ENCODE data around the gene FALEC.

FALEC gene

DNA sequence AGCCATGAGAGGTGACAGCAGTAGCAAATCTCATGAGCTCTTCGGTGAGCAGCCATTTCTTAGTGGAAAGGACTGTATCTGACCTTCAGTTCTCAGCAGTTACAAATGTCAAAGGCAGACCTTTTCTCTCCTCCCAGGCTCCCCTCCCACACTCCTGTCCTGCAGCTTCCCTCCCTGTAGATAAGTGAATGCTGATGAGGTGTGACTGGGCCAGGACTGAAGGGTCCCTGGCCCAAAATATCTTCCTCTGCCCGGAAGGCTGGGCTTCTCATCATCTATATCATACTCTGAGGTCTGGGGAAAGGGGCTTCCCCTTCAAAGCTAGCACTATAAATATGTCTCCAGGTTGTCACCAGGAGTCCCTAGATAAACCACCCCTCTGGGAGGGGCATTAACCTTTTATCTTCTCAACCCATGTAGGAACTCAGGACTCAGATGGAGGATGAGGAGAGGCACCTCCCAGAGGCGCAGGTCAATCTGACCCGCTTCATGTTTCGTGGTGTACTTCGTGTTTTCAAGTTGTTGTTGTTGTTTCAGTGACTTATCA lies 30.0 kb downstream of the FALEC start:
- no peak for DNase-seq (ENCODE audit: low read depth, low spot score)

DNA sequence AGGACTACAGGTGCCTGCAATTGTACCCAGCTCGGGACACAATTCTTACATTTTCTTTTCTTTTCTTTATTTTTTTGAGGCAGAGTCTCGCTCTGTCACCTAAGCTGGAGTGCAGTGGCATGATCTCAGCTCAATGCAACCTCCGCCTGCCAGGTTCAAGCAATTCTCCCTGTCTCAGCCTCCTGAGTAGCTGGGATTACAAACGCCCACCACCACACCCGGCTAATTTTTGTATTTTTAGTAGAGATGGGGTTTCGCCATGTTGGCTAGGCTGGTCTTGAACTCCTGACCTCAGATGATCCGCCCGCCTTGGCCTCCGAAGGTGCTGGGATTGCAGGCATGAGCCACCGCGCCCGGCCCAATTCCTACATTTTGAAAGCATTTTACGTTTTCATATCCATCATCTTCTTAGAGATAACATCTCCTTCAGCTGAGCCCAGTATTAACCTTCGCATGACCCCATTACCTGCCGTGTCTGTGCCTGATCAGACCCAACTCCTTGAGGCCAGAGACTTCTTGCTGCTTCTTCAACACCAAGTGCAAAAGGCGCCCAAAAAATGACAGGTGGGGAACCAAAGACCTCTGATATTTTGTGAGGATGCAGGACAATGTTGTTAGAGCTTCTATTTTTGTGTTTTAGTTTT lies 30.9 kb downstream of the FALEC start:
- no peak for DNase-seq (ENCODE audit: low read depth, low spot score)

DNA sequence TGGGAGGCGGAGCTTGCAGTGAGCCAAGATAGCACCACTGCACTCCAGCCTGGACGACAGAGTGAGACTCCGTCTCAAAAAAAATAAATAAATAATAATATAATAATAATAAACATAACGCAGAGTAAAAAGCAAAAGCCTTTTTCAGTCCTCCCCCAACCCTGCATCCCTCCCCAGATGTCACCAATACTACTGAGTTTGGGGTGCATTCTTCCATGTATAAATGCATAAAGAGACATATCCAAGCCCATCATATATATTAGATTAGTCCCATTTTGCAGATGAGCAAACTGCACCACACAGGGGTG lies 32.7 kb downstream of the FALEC start:
- no peak for DNase-seq (ENCODE audit: low read depth, low spot score)

DNA sequence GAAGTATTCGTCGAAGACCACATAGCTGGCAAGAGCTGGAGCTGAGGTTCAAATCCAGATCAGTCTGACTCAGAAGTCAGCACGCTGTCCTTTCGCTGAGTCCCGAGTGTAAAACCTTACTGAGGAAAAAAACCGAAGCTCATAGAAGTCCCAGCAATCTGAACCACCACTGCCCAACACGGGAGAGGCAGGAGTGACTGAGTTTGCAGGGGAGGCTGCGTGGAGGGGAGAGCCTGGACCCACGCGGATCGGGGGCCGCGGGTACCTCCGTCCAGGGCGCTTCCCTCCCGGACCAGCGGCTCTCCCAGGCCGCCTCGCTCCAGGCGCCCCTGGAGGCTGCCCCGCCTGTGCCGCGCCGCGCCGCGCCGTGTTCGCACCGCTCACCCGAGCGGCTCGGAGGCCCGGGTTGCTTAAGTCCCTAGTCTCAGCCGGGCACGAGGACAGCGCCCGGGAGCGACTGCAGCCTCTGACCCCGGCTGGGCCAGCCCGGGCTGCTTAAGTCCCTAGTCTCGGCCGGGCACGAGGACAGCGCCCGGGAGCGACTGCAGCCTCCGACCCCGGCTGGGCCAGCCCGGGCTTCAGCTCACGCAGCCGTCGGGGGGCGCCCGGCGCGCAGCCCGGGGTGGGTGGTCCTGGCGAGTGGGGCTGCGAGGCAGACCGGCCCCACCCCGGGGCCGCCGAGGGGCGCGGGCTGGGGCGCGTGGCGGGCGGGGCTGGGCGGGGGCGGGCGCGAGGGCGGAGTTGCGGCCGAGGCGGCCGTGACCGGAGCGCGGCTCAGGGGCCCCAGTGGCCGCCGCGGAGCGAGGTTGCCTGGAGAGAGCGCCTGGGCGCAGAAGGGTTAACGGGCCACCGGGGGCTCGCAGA lies 33.3 kb downstream of the FALEC start, which contains the start of gene ADAMTSL4:
TSS of gene ADAMTSL4 (plus strand) at position 777 of the 864 bp plus-strand sequence. CDS start 2,881 bp downstream, outside the sequence.
- DNase-seq (ENCODE audit: low read depth, low spot score) = no peak

DNA sequence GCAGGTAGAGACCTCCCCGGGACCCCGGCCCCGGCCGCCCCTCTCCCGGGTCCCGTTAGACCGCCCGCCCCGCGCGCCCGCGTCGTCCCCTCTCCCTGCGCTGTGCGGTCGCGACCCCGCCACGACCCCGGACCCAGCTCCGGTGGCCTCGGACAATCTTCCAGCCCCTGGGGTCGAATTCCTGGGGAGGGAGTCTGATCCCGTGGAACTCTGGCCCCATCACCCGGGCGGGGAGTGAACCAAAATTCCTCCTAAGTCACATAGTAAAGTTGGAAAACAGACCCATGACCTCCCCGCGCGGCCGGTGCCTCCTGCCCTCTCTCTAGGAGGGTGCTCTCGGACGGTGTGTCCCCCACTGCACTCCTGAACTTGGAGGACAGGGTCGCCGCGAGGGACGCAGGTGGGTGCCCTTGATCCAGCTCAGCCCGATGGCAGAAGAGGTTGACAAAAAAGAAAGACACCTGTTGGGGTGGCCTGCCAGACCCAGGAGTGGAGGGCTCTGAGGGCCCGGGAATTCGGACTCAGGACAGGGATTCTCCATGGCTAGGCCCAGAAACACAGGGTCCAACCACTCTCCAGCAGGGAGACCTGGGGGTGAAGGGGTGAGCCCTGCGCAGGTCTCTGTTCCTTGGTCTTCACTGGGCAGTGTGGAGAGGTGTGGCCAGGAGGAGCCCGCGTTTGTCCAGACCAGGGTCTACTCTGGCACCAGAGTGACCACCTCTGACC lies 34.1 kb downstream of the FALEC start:
- DNase-seq (ENCODE audit: low read depth, low spot score) = no peak

DNA sequence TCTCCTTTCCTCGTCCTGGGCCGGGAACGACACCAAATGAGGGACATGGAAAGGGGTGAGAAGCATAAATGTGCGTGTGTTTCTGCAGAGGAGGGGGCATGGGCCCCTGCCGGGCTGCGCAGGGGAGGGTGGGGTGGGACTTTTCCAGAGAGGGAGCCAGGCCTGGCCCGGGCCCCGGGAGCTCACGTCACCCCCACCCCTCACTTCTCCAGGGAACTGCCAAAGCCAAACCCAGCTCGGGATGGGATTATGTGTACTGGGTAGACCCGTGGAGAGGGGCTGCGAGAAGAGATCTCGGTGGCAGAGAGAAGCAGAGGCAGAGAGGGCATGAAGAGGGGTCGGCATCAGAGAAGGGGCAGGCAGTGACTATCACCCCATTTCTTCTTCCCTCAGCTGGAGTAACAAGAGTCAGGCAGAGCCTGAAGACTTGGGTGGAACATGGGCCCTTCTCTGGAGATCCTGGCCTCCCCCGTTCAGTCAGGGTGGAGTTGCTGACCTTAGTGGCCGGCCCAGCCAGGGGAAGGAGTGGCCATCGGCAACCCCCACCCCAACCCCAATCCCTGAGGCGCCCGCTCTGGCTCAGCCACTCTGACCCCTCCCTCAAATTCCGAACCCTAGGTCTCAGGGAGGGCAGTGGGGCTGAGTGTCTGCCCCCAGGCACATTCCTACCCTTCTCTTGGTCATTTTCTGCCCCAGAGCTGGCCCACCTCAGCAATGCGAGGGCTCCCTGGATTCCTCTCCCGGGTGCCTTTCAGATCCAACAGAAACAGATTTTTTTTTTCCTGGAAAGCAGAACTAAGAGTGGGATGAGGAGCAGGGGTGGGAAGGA lies 34.9 kb downstream of the FALEC start:
- DNase-seq (ENCODE audit: low read depth, low spot score) = no peak

DNA sequence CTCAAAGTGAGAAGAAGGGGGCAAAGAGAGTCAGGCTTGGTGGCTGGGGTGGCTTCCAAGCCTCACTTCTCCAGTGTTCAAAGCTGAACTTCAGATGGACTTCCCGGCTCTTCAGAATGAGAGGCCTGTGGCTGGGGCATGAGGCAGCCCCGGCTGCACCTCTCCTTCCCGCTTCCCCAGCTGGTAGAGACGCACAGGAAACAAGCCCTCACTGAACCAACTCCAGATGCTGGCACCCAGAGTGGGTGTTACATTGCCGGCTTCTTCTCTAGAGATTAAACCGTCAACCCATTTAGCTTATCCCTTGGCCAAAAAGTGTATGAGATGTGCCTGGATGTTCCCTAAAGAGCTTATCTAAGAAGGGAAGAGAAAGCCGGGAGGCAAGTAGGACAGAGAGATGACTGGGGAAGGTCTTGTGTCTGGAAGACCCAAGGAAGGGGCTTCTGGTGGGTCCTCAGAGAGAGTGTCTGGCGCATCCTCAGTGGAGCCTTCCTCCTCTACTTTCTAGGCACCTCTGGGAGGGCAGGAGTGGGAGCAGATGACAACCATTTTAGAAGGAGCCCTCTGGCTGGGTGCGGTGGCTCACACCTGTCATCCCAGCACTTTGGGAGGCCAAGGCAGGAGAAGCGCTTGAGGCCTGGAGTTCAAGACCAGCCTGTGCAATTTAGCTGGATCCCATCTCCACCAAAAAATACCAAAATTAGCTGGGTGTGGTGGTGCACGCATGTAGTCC lies 35.7 kb downstream of the FALEC start:
- no peak for DNase-seq (ENCODE audit: low read depth, low spot score)

DNA sequence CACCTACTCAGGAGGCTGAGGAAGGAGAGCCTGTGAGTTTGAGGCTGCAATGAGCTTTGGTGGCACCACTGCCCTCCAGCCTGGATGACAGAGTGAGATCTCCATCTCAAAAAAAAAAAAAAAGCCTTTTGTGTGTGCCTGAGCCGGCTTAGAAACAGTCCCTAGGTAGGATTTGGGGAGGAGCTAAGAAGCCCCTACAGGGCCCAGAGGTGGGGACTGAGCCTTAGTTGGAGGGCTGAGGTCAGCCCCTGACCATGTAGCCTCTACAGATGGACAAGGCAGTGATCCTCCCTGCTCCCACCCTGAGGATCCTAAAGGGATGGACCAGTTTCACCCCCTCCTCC lies 36.2 kb downstream of the FALEC start:
- no peak for DNase-seq (ENCODE audit: low read depth, low spot score)

DNA sequence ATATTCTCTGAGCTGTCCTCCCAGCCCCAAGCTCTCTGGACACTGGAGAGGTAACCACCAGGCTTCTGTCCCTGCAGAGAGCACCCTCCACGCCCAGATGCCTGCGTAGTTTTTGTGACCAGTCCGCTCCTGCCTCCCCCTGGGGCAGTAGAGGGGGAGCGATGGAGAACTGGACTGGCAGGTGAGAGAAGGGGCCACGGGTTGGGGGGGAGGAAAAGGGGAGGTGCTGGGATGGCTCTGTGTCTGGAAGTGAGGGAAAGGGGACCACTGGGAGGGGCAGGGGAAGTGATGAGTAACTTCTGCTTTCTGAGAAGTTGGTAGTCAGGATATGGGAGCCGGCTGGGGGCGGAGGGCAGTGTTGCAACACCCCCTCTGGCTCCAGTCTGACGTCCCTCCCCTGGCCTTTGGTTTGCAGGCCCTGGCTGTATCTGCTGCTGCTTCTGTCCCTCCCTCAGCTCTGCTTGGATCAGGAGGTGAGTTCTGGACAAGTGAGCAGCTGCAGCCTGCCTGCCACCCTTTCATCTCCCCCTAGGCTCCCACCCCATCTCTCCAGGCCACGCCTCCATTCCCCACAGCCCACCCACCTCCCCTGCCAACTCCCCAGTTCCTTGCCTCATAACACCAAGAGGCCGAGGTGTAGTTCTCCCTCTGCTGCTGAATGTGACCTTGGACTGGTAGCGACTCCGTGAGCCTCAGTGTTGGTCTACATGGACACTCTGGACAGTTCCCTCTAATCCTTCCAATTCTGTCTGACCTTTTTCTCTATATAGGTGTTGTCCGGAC lies 36.8 kb downstream of the FALEC start:
- peak; percentile 47 for DNase-seq (ENCODE audit: low read depth, low spot score)

DNA sequence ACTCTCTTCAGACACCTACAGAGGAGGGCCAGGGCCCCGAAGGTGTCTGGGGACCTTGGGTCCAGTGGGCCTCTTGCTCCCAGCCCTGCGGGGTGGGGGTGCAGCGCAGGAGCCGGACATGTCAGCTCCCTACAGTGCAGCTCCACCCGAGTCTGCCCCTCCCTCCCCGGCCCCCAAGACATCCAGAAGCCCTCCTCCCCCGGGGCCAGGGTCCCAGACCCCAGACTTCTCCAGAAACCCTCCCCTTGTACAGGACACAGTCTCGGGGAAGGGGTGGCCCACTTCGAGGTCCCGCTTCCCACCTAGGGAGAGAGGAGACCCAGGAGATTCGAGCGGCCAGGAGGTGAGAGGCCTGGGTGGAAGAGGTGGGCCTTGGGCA lies 37.3 kb downstream of the FALEC start:
- no peak for DNase-seq (ENCODE audit: low read depth, low spot score)

DNA sequence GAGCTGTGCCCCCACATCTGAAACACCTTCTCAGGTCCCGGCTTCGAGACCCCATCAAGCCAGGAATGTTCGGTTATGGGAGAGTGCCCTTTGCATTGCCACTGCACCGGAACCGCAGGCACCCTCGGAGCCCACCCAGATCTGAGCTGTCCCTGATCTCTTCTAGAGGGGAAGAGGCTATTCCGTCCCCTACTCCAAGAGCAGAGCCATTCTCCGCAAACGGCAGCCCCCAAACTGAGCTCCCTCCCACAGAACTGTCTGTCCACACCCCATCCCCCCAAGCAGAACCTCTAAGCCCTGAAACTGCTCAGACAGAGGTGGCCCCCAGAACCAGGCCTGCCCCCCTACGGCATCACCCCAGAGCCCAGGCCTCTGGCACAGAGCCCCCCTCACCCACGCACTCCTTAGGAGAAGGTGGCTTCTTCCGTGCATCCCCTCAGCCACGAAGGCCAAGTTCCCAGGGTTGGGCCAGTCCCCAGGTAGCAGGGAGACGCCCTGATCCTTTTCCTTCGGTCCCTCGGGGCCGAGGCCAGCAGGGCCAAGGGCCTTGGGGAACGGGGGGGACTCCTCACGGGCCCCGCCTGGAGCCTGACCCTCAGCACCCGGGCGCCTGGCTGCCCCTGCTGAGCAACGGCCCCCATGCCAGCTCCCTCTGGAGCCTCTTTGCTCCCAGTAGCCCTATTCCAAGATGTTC lies 38.0 kb downstream of the FALEC start:
- DNase-seq (ENCODE audit: low read depth, low spot score) = no peak

DNA sequence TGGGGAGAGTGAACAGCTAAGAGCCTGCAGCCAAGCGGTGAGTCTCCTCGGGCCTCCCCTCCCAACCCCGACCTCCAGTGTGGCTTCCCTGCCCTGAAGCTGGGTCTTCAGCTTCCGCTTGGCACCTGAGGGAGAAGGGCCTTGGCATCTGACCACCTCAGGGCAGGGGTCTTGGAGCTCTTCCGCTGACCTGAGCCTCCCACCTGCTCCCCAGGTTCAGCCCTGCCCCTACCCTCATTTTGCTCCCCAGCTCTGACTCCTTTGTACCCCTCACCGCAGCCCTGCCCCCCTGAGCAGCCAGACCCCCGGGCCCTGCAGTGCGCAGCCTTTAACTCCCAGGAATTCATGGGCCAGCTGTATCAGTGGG lies 38.5 kb downstream of the FALEC start:
- no peak for DNase-seq (ENCODE audit: low read depth, low spot score)

DNA sequence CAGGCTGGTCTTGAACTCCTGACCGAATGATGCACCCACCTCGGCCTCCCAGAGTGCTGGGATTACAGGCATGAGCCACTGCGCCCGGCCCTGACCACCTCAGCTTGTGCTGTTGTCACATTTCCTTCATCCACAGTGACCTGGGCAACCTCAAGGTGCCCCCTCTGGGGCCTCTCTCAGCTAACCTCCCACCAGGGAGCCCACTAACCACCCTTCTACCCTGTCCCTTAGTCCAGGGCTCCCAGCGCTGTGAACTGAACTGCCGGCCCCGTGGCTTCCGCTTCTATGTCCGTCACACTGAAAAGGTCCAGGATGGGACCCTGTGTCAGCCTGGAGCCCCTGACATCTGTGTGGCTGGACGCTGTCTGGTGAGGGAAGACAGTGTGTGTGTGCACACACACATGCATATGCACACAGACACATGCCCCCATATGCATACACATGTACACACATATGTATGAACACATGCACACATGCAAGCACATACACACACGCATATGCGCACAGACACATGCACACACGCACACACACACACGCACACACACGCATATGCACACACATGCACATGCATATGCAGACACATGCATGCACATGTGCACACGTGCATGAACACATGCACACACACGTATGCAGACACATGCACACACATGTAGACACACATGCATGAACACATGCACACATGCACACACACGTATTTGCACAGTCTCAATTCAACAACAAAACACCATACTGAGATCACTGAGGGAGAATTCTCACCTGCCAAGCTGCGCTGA lies 39.8 kb downstream of the FALEC start:
- no peak for DNase-seq (ENCODE audit: low read depth, low spot score)

DNA sequence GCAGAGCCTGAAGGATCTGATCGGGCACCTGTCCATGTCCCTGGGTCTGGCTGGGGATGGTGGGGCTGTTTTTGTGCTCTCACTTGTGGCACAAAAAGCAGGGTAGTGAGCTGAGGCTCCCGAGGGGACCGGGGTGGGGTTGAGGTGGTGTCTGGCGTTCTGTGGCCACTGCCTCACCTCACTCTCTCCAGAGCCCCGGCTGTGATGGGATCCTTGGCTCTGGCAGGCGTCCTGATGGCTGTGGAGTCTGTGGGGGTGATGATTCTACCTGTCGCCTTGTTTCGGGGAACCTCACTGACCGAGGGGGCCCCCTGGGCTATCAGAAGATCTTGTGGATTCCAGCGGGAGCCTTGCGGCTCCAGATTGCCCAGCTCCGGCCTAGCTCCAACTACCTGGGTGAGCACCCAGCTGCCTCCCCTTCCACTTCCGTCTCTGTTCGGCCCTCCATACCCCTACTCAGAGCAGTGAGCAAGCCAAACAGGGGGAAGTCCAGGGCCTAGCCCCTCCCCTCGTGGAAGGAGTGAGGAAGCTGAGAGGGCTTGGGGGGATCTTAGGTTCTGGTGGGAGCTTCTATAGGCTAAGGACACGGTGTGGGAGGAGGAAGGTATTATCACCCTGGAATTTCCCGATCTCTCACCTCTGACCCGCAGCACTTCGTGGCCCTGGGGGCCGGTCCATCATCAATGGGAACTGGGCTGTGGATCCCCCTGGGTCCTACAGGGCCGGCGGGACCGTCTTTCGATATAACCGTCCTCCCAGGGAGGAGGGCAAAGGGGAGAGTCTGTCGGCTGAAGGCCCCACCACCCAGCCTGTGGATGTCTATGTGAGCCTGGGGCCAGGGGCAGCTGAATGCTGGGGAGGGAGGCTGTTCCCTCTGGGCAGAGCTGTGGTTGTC lies 40.7 kb downstream of the FALEC start:
- no peak for DNase-seq (ENCODE audit: low read depth, low spot score)

DNA sequence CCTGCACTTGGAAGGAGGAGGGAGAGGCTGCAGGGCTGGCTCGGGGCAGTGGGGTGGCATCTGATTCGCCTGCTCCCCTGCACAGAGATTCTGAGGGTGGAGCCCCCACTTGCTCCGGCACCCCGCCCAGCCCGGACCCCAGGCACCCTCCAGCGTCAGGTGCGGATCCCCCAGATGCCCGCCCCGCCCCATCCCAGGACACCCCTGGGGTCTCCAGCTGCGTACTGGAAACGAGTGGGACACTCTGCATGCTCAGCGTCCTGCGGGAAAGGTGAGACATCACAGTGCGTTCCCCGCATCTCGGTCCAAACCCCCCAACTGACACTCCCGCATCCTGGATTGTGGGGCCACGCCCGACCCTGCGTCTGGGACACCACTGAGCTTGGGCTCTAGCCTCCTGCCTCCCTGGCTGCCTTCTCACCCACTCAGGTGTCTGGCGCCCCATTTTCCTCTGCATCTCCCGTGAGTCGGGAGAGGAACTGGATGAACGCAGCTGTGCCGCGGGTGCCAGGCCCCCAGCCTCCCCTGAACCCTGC lies 41.6 kb downstream of the FALEC start:
- DNase-seq (ENCODE audit: low read depth, low spot score) = no peak

DNA sequence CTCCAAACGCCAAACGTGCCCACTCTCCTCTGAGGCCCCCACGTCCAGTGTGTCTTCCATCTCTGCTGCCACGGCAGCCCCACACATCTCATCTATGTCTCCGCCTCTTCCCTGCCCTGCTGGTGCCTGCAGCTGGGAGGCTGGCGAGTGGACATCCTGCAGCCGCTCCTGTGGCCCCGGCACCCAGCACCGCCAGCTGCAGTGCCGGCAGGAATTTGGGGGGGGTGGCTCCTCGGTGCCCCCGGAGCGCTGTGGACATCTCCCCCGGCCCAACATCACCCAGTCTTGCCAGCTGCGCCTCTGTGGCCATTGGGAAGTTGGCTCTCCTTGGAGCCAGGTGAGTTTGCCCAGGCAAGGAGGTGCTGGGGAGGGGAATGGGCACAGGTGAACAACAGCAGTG lies 42.3 kb downstream of the FALEC start:
- no peak for DNase-seq (ENCODE audit: low read depth, low spot score)

DNA sequence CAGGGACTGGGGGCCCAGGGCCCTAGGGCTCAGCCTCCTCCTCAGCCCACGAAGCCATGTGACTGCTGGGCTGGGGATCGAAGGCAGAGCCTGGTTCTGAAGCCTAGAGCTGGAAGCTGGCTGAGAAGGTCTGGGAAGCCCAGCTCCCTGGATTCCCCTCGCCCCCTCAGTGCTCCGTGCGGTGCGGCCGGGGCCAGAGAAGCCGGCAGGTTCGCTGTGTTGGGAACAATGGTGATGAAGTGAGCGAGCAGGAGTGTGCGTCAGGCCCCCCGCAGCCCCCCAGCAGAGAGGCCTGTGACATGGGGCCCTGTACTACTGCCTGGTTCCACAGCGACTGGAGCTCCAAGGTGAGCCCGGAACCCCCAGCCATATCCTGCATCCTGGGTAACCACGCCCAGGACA lies 42.8 kb downstream of the FALEC start:
- no peak for DNase-seq (ENCODE audit: low read depth, low spot score)

All from brain pericyte (primary cell).